H54 (cell line): ENCODE results near the gene BCL10.

Experiments
- DNase-seq: peaks from one replicate; pipeline ENCODE4 v3.0.0; 2011; ENCODE audit warnings: low spot score, mixed read lengths; ENCODE audit not compliant: insufficient read length
- FAIRE-seq: peaks from 3 replicates; lab custom pipeline; 2011; peaks lifted over from hg19 to GRCh38; lab: Jason Lieb, UNC
- POLR2A ChIP-seq: IDR thresholded peaks from 2 replicates; pipeline ENCODE4 v1.6.1; 2011; ENCODE audit warnings: low read depth, mild to moderate bottlenecking, low read length

Gene BCL10

DNA sequence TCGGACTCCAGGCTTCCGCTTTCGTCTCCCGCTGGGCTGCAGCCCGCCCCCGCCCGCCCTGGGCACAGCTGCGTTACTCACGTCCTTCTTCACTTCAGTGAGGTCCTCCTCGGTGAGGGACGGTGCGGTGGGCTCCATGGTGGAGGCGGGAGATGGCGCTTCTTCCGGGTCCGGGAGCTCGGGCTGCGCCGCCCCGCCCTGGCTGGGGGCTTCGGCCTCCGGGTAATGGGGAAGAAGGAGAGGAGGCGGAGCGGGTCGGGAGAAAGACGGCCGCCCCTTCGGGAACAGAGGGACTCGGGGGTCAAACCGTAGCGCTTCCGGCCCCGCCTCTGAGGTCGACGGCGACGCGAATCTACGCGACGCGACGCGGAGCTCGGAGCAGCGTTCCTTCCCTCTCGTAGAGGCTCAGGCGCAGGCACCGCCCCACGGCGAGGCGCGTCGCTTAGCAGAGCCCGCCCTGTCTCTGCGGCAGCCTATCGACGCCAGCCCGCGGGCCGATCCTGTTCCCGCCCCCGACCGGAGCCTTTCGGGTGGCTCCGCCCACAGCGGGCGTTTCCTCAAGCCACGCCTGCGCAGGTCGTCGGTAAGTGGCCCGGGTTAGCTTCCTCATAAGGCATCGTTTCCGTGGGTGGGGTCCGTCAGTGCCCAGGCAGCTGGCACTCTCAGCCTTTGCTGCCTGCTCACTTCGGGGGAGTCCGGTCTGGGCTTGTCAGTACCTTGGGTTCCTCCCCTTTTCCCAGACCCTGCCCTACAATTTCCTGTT, at the start of gene BCL10:
Gene BCL10 (minus strand): TSS at position 418 of the 763 bp plus-strand sequence. CDS start 280 bp downstream, at position 138.
- TF ChIP-seq POLR2A: peak; percentile 48
- peak; percentile 90 for FAIRE-seq
- peak; percentile 80 for DNase-seq

GRCh38 chr1:85325920-85326319, 49.5 kb upstream of the BCL10 start:
- TF ChIP-seq POLR2A: no peak
- DNase-seq (no peak), FAIRE-seq (no peak)

GRCh38 chr1:85323770-85324169, 47.3 kb upstream of the BCL10 start:
- DNase-seq (no peak), FAIRE-seq (no peak)
- TF ChIP-seq POLR2A: no peak

DNA sequence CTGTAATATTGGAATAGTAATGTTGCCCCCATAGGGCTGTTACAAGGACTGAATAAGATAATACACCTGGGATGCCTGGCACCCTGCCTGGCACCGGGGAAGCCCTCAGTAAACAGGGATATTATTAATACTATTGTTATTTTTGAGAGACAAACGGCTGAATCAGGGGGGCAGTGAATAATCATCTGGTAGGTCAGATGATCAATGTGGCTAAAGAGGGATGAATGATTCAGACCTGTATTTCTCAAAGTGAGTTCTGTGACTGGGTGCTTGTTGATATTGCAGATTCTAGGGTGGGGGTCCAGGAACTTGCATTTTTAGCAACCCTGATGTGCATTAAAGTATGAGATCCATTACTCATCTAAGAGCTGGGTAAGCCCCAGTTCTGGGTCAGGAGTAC, 46.2 kb upstream of the BCL10 start:
- FAIRE-seq: peak; percentile 65
- no peak for DNase-seq
- no peak for TF ChIP-seq POLR2A

- DNase-seq: no peak
- no peak for TF ChIP-seq POLR2A
- FAIRE-seq: peak; percentile 98
Observed at GRCh38 chr1:85321237-85321964, 45.0 kb upstream of the BCL10 start.

DNA sequence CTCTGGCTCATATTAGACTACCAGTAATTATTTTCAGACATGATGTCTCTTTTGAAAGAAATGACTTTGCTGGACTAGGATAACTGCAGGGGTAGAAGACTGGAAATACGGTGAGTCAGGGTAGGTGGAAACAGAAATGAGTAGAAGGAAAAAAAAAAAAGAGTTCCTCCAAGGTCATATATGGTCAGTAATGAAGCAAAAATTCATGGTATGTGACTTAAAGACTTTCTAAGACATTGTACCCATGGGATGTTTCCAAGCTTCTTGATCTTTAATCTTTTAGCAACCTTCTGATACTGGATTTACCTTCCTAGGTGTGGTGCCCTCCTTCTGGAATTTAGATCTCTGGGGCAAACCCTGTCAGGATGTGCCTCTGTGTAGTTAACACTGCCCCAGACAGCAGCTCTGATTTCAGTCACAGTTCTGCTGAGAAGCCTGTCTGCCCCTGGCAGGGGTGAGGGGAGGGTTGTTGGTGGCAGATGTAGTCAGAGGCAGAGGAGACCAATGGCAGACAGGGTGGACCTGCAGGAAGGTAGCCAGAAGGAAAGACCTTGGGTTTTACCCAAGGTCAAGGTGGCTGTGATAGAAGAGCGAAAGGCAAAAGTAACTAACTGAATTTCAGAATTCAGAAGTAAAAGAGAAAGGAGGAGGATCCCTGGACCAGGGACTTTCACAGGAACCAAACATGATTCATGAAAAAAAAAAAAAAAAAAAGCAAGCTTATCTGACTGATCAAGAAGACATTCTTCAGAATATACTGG, 44.1 kb upstream of the BCL10 start:
- FAIRE-seq: peak; percentile 62

GRCh38 chr1:85319931-85320330, 43.5 kb upstream of the BCL10 start:
- no peak for TF ChIP-seq POLR2A
- FAIRE-seq (no peak), DNase-seq (no peak)

More for the DNA sequence above, 44.1 kb upstream of the BCL10 start:
- TF ChIP-seq POLR2A: no peak
- DNase-seq: no peak

DNA sequence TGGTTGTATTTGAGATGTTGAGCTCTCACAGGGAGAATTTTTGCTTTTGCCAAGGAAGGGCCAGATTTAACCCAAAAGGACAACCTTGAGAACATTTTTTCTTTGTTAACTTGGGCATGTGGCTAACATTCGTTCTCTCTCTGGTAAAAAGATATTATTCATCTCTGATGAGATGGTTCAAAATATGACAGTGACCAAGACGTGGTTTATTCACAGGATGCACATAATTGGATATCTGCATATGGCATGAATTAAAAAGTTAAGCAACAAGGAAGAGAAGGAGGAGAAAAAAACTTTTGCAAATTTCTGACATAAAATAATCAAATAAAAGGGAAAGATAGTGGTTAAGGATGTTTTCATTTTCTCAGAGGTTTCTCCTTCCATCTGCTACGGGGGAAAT, 43.1 kb upstream of the BCL10 start:
- DNase-seq (no peak), FAIRE-seq (no peak)
- TF ChIP-seq POLR2A: no peak

- no peak for TF ChIP-seq POLR2A
- no peak for FAIRE-seq
- DNase-seq: no peak
Observed at GRCh38 chr1:85318217-85318616, 41.8 kb upstream of the BCL10 start.

DNA sequence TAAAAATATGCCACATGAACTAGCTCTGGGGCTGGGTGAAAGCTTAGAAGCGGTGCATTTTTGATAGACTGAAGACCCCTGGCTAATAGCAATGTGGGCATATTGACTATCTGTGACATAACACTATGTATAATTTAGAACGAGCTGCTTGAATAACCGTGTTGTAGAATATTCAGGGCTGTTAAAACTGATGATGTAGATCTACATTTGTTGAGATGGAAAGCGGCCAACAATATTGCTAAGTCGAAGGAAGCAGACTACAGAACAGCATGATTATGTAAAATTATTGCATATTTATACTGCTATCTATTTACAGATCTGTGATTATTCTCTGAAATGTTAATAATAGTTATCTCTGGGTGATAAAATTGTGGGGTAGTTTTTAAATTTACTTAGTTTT, 41.1 kb upstream of the BCL10 start:
- DNase-seq (no peak), FAIRE-seq (no peak)
- TF ChIP-seq POLR2A: no peak

- TF ChIP-seq POLR2A: no peak
- DNase-seq (no peak), FAIRE-seq (no peak)
Observed at GRCh38 chr1:85316321-85316720, 39.9 kb upstream of the BCL10 start.

- DNase-seq (no peak), FAIRE-seq (no peak)
- TF ChIP-seq POLR2A: no peak
Observed at GRCh38 chr1:85315789-85316188, 39.4 kb upstream of the BCL10 start.

GRCh38 chr1:85314726-85315125, 38.3 kb upstream of the BCL10 start:
- FAIRE-seq: no peak
- DNase-seq: no peak
- no peak for TF ChIP-seq POLR2A
